NCI-H2081 treated with DMSO at 0.1 percent for 48 hours (cell line): ENCODE measurements around the gene POFUT2.
"Not testable (repeated sequence)": the region's sequence is repeated elsewhere in the genome, so short reads cannot be mapped to it uniquely, and the experiment has no call there.

Experiments
- DNase-seq: peaks from one replicate; lab custom pipeline; 2025; lab: John Stamatoyannopoulos, UW

The POFUT2 gene

GRCh38 chr21:45326169-45326851 is 38.6 kb upstream of the POFUT2 start:
- no peak for DNase-seq

- no peak for DNase-seq
Measured at GRCh38 chr21:45325206-45326168, 37.8 kb upstream of the POFUT2 start.

GRCh38 chr21:45324489-45325205 is 37.0 kb upstream of the POFUT2 start:
- no peak for DNase-seq

GRCh38 chr21:45323487-45324311 is 36.0 kb upstream of the POFUT2 start:
- DNase-seq, result no peak

GRCh38 chr21:45322960-45323461 is 35.3 kb upstream of the POFUT2 start:
- no peak for DNase-seq

- DNase-seq, result no peak
Measured at GRCh38 chr21:45322231-45322959, 34.7 kb upstream of the POFUT2 start.

GRCh38 chr21:45320261-45321025 is 32.7 kb upstream of the POFUT2 start:
- DNase-seq, result no peak

- no peak for DNase-seq
Measured at GRCh38 chr21:45319461-45320211, 31.9 kb upstream of the POFUT2 start.

GRCh38 chr21:45318556-45319404 is 31.1 kb upstream of the POFUT2 start:
- no peak for DNase-seq

GRCh38 chr21:45318146-45318555 is 30.5 kb upstream of the POFUT2 start:
- no peak for DNase-seq

GRCh38 chr21:45317398-45318145 is 29.9 kb upstream of the POFUT2 start:
- no peak for DNase-seq

- DNase-seq, result no peak
Measured at GRCh38 chr21:45316871-45317397, 29.2 kb upstream of the POFUT2 start.

- not testable (repeated sequence) for DNase-seq
Measured at GRCh38 chr21:45315676-45316470, 28.2 kb upstream of the POFUT2 start.

- no peak for DNase-seq
Measured at GRCh38 chr21:45313682-45314081, 26.0 kb upstream of the POFUT2 start.

GRCh38 chr21:45313015-45313414 is 25.3 kb upstream of the POFUT2 start:
- no peak for DNase-seq

- no peak for DNase-seq
Measured at GRCh38 chr21:45312296-45312695, 24.6 kb upstream of the POFUT2 start.
